ENCODE results near the gene ACP7.

DNA sequence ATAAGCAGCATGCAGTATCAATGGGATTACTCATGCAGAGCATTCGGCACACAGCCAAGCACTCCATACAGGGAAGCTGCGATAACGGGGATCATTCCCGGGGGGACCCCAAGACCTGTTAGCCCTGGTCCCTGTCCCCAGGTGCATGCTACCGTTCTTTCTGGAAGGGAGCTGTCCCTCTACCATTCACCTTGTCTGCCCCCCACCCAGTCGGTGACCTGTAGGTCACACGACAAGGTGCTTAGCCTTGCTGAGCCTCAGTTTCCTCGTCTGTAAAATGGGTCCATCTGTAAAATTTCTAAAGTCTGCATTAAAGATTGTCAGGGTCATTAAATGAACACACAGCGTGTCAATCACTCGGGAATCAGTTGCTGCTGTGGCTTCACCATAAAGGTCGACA lies 6.8 kb upstream of the ACP7 start:
- TF ChIP-seq POLR2A (IDR thresholded peaks at IDR 0.05; ENCODE audit: low read depth, low read length) (no peak), POLR2AphosphoS5 (IDR thresholded peaks at IDR 0.05; ENCODE audit: low read depth, low read length) (no peak)

Data from GM12892 (cell line).